Germinal center (tissue), 1 donor: ENCODE data around the gene LMF1.

ENCODE experiments used
- DNase-seq: peaks from one replicate; pipeline ENCODE4 v3.0.0; 2012; ENCODE audit warnings: mixed read lengths, low spot score

LMF1 gene

DNA sequence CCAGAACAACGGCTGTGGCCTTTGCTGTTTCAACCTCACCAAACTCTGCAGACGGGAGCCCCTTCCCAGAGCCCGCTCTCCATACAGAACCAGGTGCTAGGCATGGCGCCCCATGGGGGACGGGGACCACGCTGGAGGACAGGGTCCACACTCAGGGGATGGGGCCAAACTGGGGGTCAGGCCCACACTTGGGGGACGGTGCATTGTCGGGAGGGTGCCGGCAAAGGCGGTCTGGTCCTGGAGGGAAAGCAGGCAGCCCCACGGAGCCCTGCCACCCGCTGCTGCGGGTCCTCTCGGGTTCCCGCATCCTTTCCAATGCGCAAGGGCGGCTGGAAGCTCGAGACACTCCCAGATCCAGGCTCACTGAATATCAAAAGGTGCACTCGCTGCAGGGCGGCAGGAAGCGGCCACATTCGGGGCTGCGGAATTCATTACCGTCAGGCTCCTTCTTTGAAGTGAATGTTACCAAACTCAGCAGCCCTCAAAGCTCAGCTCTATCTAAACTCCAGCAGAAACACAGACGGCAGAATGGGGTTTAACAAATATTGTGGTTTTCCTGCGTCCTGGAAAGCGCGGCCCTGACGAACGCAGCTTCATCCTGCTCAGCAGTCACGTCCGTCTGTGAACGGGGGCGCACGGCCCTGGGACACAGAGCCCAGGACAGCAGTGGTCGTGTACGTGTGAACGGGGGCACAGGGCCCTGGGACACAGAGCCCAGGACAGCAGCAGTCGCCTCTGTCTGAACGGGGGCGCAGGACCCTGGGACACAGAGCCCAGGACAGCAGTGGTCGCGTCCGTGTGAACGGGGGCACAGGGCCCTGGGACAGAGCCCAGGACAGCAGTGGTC lies 41.3 kb downstream of the LMF1 start:
- DNase-seq: no peak

- no peak for DNase-seq
These were observed 42.3 kb downstream of the LMF1 start for GRCh38 chr16:928526-928925.

- no peak for DNase-seq
These were observed 42.9 kb downstream of the LMF1 start for GRCh38 chr16:927931-928330.

DNA sequence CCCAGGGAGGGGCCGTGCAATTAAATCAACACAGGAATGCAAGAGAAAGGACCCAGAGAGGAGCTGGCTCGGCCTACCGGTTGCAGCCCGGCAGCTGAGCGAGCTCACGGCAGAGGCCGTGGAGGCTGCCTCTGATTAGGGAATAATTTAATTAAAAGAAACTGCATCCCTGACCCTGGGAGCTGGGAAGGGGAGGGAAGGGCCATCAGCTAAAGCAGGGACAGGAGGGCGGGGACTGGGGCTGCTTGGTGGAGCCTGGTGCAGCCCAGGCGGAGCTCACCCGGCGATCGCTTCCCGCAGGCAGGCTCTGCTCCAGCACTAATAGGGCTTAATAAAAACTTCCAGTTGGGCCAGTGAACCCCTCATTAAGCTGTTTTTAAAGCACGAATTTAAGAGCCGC lies 43.4 kb downstream of the LMF1 start:
- no peak for DNase-seq

DNA sequence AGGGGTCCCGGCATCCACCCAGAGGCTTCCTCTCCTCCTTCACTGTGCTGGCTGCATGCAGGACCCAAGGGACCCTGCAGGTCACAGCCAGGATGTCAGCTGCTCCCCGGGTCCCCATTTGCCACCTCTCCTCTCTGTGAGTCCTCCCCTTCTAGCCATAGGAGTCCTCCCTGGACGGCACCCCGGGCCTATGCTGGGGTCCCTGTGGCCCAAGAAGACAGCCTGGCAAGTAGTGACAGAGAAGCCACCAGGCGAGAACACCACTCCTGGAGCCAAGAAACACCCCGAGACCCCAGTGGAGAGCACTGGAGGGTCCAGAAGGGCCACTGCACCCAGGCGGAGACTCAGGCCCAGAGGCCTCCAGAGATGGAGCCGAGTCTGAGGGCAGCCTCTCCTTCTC lies 44.1 kb downstream of the LMF1 start:
- no peak for DNase-seq

DNA sequence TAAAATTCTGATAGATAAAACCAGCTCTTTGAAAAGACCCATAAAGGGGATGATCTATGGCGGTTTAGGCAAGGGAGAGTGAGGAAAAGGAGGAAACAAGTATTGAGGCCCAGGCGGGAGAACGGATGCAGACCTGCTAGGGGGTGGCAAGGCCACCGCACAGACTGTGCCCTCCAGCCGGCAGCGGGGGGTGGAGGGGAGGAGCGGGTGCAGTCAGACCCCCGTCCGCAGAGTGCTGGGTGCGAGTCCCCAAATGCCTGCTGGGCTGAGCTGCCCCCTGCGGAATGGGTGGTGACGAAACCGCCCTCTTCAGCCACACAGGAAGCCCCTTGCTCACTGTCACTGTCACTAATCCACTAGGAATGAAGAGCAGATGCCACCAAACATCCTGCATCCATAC lies 46.0 kb downstream of the LMF1 start:
- DNase-seq: no peak

DNA sequence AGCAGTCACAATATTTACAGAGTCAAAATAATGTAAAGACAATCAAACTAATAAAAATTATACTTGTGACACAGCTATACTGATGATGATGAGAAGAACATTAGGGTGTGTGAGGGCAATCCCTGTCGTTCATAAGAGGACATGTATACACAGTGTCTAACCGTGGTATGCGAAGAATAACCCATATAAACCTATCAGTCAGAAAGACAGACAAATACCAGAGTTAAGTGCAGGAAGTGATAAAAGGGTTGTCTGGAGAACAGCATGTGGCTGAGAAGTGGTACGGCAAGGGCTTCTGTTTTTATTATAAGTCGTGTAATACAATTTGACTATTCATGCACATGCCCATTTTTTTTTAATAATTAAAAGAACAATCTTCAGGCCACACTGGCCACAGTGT lies 46.7 kb downstream of the LMF1 start:
- no peak for DNase-seq

DNA sequence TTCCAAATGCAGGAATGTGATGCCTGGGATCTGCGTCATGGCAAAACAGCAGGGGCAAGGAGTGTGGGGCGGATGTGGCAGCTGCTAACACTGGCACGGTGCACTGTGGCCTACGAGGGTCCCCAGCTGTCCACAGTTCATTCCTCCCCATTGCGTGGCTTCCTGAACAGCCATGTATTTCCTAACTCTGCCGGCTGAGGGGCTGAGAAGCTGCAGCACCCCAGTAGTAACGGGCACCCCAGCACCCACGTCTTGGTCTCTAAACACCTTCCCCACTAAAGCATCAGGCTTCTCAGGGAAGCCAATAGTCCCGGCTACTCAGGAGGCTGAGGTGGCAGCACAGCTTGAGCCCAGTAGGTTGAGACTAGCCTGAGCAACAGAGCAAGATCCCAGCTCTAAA lies 47.6 kb downstream of the LMF1 start:
- no peak for DNase-seq

DNA sequence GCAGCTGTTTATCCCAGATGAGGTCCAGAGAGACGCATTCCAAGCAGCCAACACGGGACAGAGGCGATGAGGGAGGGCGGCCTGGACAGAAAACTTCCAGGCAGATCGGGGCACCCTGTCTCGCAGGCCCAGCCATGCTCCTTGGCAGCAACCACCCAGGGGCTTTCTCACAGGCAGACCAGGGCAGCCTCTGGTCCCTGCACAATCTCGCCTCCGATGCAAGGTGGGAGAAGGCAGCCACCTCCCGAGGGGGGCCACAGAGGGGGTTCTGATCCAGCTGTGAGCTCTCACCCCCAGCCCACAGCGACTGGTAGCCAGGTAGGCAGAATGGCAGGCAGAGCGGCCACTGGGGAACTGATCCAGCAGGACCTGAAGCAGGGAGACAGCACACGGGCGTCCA lies 48.7 kb downstream of the LMF1 start:
- no peak for DNase-seq

- DNase-seq: no peak
These were observed 49.4 kb downstream of the LMF1 start for GRCh38 chr16:921321-921905.

DNA sequence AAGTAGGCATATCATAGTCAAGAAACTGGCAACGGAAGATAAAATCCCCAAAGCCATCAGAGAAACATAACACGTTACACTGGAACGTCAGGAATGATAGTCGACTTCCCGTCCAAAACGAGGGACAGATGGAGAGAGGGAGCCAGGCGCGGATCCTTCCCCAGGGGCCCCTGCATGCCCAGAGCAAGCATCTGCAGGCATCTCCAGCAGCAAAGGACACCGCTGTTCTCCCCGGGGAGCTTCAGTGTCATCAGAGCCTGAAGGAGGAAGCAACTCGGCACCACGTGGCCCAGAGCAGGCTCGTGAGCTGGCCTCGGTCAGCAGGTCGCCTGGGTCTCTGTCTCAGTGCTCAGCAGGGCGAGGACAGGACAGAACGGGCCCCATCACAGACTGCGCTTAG lies 50.1 kb downstream of the LMF1 start:
- DNase-seq: no peak

- DNase-seq: no peak
These were observed 50.6 kb downstream of the LMF1 start for GRCh38 chr16:920051-920681.

DNA sequence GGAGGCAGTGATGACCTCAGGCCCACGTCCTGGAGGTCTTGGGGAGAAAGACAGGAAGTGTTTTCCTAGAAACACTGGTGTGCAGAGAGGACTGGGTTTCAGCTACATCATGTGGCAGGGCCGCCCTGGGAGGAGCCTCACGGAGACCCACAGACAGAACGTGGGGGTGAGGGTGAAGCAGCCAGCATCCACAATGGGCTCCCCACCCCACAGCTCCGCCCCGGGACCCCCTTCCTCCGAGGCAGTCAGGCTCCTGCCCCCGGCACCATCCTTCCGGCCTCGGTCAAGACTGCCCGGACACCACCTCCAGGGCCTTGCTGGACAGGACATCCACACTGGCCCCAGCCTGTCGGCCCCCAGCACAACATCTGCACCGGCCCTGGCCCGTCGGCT lies 51.1 kb downstream of the LMF1 start:
- DNase-seq: no peak

GRCh38 chr16:918741-919657 lies 51.8 kb downstream of the LMF1 start:
- DNase-seq: no peak

- DNase-seq: no peak
These were observed 52.7 kb downstream of the LMF1 start for GRCh38 chr16:918068-918467.

DNA sequence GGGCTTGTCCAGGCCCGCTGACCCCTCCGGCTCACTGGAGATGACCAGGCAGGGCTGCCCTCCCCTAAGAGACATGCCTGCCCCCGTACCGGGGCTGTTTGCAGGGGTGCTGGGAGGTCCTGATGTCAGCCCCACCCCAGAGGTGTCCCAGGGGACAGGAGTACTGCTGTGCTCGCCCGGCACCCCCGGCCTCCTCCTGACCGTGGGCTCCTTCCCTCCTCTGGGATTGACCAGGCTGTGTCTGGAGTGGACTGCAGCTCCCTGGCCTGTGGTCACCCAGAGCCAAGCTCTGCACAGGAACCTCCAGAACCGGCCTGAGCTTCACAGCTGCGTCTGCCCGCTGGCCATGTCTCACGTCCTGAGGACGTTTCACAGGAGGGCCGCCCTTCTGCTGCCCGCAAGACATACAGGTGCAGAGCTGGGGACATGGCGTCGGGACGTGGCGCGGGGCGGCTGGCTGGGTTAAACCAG lies 53.2 kb downstream of the LMF1 start:
- DNase-seq: no peak

DNA sequence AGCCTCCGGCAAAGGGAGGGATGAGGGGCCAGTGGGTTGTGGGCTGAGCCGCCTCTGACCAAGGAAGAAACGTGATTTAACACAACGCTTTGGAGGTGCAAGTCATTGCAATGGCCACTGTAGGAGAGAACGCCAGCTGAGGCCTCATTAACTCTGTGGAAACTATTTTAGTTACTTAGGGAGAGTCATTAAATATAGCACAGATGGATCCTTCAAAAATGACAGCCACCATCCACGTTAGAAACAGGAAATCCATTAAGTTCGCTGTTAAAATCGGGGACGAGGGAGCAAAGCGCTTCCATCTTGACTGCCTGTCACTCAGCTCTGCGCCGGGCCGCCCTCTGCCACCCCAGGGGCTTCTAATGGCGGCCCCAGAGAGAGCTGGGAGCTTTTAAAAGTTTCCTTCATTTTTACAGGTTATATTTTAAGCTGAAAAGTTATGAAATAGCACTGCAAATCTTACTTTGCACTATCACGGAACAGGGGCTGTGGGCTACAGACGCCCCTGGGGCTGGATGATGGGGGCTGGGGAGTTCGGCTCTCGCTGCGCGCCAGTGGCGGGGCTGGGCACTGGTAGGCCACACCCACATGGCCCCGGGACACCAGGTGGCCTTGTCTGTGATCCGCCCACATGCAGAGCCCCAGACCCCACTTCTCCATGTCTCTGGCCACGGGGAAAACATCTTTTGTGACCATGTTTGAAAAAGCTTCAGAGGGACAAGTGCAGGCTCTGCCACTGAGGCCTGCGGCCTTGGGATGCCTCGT lies 54.6 kb downstream of the LMF1 start:
- no peak for DNase-seq

DNA sequence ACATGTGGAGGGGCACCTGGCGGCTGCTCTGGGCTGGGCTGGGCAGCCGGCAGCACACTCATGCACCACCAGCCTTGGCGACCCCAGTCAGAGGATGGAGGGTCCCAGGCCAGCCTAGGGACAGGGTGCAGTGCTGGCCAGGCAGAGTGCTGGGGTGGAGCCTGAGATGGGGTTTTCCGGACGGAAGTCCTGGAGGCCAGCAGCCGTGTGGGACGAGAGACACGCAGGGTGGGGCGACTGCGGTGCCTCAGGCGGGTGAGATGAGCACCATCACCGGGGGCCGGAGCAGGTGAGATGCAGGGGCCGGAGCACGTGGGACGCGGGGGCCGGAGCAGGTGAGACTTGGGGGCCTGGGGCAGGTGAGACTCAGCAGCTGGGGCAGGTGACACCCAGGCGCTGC lies 55.2 kb downstream of the LMF1 start:
- DNase-seq: no peak

DNA sequence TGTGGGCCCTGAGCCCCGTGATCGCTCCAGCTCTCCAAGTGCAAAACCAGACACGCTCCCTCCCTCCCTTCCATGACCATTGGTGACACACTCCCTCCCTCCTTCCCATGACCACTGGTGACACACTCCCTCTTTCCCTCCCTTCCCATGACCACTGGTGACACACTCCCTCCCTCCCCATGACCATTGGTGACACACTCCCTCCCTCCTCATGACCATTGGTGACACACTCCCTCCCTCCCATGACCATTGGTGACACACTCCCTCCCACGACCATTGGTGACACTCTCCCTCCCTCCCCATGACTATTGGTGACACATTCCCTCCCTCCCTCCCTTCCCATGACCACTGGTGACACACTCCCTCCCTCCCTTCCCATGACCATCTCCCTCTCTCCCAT lies 56.3 kb downstream of the LMF1 start:
- no peak for DNase-seq

DNA sequence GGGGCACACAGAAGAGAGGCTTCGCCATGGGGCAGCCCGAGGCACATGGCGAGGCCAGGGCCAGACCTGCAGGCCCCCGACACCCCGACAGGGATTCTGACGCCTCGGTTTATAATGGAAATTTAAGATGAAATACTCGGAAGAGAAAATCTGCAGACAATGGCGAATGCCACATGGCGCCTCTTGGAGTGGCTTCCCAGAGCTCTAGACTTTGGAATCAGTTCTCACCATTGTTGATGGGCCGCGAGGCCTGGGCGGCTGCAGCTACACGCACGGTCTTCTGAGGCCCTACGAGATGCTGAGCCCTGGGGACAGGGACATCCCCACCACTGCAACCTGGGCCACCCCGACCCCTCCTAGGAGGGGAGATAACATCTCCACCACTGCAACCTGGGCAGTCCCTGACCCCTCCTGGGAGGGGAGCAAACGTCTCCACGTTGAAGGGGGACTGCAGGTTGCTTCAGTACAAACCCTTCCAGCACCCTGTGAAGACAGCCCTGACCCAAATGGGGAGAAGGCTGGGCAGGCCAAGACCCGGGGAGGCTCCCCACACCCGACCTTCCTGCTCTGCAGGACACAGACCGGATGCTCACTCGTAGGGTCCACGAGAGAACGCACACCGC lies 56.9 kb downstream of the LMF1 start:
- no peak for DNase-seq
